Astrocyte of the cerebellum (primary cell): ENCODE measurements around the gene GSE1.

Experiments used
- DNase-seq: peaks from one replicate; pipeline ENCODE4 v3.0.0-alpha.2; 2011; ENCODE audit warnings: low read depth
- H3K4me3 ChIP-seq: 2 replicates; pipeline ENCODE4 v1.5.1; 2011; ENCODE audit warnings: mild to moderate bottlenecking, low read depth, low read length, moderate library complexity
- in situ Hi-C: cut with HindIII; loops from 2 replicates; pipeline ENCODE4 v1.10.0; 2017; ENCODE audit warnings: low sequenced_read_pairs
- TF ChIP-seq, protein P1 (sequence below): IDR thresholded peaks from 2 replicates; pipeline ENCODE4 v1.5.1; 2012; ENCODE audit warnings: low read length, low read depth, moderate library complexity, mild to moderate bottlenecking; ENCODE audit errors: missing control alignments

Gene GSE1

DNA sequence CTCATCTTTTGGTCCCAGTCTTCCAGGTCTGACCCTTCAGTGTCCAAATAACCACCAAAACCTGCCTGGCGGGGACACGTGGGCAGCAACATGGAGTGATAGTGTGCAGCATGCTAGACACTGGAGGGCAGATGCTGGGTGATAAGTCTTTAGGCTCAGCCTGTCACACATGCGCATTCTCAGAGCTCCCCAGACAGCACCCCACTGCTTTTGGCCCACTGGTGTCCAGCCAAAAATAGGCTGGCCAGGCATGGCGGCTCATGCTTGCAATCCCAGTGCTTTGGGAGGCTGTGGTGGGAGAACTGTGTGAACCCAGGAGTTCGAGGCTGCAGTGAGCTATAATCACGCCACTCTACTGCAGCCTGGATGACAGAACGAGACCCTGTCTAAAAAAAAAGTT, 63.3 kb downstream of the GSE1 start:
- H3K4me3 ChIP-seq, result no peak overlapping the region
- no peak for DNase-seq
- TF ChIP-seq, protein P1, sequence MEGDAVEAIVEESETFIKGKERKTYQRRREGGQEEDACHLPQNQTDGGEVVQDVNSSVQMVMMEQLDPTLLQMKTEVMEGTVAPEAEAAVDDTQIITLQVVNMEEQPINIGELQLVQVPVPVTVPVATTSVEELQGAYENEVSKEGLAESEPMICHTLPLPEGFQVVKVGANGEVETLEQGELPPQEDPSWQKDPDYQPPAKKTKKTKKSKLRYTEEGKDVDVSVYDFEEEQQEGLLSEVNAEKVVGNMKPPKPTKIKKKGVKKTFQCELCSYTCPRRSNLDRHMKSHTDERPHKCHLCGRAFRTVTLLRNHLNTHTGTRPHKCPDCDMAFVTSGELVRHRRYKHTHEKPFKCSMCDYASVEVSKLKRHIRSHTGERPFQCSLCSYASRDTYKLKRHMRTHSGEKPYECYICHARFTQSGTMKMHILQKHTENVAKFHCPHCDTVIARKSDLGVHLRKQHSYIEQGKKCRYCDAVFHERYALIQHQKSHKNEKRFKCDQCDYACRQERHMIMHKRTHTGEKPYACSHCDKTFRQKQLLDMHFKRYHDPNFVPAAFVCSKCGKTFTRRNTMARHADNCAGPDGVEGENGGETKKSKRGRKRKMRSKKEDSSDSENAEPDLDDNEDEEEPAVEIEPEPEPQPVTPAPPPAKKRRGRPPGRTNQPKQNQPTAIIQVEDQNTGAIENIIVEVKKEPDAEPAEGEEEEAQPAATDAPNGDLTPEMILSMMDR, result no peak
- in situ Hi-C loops, result no loop called here

DNA sequence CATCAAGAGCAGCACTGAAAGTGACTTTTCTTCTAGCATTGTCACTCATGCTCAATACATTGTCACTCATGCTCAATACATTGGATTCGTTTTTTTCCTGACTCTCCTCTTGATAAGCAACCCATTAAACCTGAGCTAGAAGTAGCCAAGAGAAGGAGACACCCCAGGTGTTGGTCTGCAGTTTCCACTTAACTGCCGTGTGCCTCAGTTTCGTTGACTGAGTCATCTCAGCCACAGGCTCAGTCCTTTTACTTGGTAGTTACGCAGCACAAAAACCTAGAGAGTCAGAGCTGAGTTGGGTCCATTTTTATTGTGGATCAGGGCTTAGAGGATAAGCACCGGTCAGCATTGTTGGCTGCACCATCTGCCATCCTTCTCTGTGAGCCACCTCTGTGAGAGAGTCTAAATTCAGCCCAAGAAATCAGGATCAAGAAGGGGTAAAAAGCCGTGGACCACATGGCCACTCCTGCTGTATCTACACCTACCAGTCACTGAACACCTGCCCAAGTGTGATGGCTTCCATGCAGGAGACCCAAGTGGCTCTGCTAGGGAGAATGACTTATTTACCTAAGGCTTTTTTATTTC, 64.4 kb downstream of the GSE1 start:
- DNase-seq, result no peak
- TF ChIP-seq, protein P1, result no peak
- no peak overlapping the region for H3K4me3 ChIP-seq
- in situ Hi-C loops, result no loop called here

DNA sequence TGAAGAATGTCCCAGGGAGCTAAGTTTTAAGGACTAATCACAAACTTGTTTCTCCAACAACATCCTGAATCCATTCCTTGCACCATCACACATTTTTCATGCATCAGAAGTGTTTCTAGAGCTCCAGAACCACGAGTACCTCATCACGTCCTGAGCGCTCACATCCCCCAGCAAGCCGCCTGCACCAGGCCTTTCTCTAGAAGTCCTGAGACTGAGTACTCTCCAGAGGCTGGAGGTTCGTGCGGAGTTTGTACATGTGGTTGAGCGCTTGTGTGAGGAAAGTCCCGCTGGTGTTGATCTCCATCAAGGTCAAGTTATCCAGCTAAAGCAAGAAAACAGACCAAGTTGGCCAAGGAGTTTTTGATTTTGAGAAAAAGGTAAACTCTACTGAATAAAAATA, 64.9 kb downstream of the GSE1 start:
- in situ Hi-C loops, result no loop called here
- TF ChIP-seq, protein P1, result no peak

DNA sequence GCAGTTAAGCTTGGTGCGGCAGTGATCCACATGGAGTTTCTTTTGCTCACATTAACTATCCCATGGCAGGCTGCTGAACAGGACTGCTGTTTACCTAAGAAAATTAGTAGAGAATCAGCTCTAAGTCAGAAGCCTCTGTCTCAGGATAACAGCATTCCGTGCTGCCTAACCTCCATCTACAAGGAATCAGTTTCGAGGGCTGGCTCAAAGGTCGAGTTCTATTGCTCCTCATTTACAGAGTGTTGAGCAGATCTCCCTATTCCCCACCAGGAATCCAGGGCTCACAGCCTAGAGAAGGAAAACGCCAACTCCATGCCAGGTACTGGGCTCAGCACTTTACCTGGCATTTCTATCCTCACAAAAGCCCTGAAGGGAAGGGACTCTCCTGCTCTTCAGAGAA, 65.7 kb downstream of the GSE1 start:
- in situ Hi-C loops, result no loop called here
- no peak overlapping the region for H3K4me3 ChIP-seq
- TF ChIP-seq, protein P1, result no peak
- DNase-seq, result no peak

More for the DNA sequence above, 64.9 kb downstream of the GSE1 start:
- no peak overlapping the region for H3K4me3 ChIP-seq
- no peak for DNase-seq

DNA sequence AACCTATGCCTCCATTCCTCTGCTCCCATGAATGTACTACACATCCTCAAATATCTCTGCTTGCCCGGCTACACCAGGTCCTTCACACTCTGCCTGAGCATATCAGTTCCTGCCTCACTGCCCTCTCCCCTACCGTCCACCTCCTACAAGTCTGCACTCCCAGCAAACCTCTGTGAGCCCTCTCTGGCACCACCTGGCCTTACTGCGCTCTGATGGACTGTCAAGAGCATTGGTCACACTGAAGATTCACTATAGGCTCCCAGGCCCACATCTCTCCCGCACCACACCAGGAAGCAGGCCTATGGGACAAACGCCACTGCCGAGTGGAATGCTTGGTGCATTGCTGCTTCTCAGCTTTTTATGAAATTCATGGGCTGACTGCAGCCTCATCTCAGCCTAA, 66.7 kb downstream of the GSE1 start:
- TF ChIP-seq, protein P1, result no peak
- in situ Hi-C loops, result no loop called here
- DNase-seq, result no peak
- H3K4me3 ChIP-seq, result no peak overlapping the region

DNA sequence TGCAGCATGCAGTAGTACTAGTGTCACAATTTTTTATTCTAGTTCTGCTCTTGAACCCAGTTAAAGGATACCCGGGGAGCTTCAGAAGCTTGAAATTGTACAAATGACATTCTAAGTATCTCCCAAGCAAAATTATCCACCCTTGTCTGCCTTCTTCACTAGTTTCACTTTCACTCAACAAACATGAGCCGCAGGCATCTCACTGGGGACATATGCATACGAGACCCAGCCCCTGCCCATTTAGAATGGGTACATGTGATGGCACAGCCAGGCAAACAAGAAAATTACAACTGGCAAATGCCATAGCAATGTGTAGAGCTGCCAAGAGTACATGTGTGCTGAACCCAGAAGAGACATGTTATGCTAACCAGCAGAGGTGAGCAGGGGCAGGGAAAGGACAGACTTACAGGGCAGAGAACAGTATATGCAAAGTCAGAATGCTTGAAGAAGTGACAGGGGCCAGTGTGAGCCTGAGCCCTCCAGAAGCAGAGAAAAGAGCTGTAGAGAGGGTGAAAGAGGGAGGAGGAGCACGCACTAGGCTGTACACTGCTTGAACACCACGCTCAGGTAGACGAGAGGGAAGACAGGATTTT, 67.3 kb downstream of the GSE1 start:
- no peak overlapping the region for H3K4me3 ChIP-seq
- DNase-seq, result no peak
- TF ChIP-seq, protein P1, result no peak
- in situ Hi-C loops, result no loop called here

DNA sequence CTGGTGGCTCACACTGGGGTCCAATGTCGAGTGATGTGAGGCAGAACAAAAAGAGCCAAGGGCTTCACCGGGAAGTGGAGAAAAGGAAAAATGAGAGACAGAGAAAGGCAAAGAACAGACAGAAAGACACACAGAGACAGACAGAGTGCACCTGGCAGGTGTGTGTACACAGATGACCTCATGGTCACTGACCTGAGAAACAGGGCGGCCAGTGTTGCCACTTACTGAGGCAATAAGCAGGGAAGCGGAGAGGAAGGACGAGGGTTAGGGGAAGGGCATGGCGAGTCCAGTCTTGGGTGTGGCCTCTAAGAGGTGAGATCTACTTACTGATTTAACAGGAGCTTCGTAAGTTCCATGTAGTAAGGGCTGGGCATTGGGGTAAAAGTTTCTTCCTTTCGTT, 68.1 kb downstream of the GSE1 start:
- no peak overlapping the region for H3K4me3 ChIP-seq
- no peak for DNase-seq
- in situ Hi-C loops, result no loop called here
- TF ChIP-seq, protein P1, result no peak
